B cell (primary cell): ENCODE results near the gene IFT22.

Experiments
- EZH2 ChIP-seq: IDR thresholded peaks from 2 replicates; pipeline ENCODE4 v1.6.1; 2012; ENCODE audit warnings: borderline replicate concordance, low read depth, mild to moderate bottlenecking, moderate library complexity, low read length; ENCODE audit not compliant: insufficient read depth, poor library complexity, severe bottlenecking
- TF ChIP-seq, protein P1 (sequence below): fragments of 200-600 bp; IDR thresholded peaks from one replicate; pipeline ENCODE4 v1.8.0; 2022; ENCODE audit warnings: antibody characterized with exemption, mild to moderate bottlenecking

DNA sequence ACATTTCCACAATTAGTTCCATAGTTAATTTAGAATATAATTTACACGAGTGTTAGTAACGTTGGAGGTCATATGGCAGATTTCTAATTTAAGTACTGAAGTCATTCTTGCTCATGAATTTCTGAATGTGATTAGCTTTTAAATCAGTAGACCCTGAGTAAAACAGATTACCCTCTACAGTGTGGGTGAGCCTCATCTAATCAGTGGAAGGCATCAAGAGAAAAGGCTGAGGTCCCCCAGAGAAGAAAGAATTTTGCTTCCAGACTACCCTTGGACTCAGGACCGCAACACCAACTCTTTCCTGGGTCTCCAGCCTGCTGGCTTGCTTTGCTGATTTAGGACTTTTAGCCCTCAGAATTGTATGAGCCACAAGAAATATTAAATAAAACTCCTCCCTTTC lies 33.2 kb downstream of the IFT22 start:
- TF ChIP-seq, protein P1, sequence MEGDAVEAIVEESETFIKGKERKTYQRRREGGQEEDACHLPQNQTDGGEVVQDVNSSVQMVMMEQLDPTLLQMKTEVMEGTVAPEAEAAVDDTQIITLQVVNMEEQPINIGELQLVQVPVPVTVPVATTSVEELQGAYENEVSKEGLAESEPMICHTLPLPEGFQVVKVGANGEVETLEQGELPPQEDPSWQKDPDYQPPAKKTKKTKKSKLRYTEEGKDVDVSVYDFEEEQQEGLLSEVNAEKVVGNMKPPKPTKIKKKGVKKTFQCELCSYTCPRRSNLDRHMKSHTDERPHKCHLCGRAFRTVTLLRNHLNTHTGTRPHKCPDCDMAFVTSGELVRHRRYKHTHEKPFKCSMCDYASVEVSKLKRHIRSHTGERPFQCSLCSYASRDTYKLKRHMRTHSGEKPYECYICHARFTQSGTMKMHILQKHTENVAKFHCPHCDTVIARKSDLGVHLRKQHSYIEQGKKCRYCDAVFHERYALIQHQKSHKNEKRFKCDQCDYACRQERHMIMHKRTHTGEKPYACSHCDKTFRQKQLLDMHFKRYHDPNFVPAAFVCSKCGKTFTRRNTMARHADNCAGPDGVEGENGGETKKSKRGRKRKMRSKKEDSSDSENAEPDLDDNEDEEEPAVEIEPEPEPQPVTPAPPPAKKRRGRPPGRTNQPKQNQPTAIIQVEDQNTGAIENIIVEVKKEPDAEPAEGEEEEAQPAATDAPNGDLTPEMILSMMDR: no peak
- no peak for TF ChIP-seq EZH2
